ENCODE results near the gene PDSS2.

Gene PDSS2

DNA sequence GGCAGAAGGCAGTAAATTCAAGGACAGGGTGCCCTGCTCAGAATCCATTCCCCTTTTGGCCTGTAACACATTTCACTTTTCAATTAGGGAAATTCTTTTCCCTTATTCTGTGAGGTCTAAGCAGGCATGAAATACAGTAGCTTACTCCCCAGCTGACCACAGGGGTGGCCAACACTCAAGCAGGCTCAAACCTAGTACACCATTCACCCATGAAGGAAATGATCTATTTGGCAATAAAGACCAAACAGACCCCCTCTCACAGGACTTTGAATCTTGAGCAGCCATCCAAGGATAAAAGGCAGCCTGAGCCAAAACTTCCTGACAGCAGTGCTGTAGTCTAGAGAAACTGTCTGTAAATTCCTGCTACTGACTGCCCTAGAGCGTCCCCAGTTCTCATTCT is 17.7 kb downstream of the PDSS2 start:
- Histone ChIP-seq H3K27ac (no peak overlapping the region), H3K9me3 (peaks cover 5% of the 10 kb centered on the region), H3K4me3 (ENCODE audit: low read depth in 1 of 2, low read length in 1 of 2) (no peak overlapping the region), H3K36me3 (no peaks in the 10 kb centered on the region), H3K4me1 (ENCODE audit: control insufficient read depth in 1 of 2, insufficient read depth in 1 of 2, low read depth in 1 of 2, low read length in 1 of 2) (no peaks in the 10 kb centered on the region), H3K27me3 (no peaks in the 10 kb centered on the region)
- TF ChIP-seq CTCF (IDR thresholded peaks at IDR 0.05) = no peak

DNA sequence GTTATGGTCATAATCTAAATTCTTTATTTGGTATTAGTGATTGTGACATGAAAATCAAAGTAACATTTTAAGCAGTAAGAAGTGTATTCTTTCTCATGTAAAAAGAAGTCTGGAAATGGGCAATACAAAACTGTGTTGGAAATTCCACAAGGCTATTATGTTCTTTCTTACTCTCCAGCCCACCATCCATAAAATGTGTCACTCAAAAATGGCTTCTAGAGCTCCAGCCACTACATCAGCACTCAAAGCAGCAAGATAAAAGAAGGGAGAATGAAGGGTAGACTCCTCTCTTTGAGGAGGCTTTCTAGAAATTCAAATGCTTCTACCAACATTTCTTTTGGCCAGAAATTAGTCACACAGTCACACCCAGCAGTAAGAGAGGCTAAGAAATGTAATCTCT is 18.4 kb downstream of the PDSS2 start:
- Histone ChIP-seq H3K9me3 (no peaks in the 10 kb centered on the region), H3K4me1 (ENCODE audit: control insufficient read depth in 1 of 2, insufficient read depth in 1 of 2, low read depth in 1 of 2, low read length in 1 of 2) (no peaks in the 10 kb centered on the region), H3K27ac (no peak overlapping the region), H3K4me3 (ENCODE audit: low read depth in 1 of 2, low read length in 1 of 2) (no peak overlapping the region), H3K36me3 (no peaks in the 10 kb centered on the region), H3K27me3 (no peaks in the 10 kb centered on the region)
- TF ChIP-seq CTCF (IDR thresholded peaks at IDR 0.05) = no peak

DNA sequence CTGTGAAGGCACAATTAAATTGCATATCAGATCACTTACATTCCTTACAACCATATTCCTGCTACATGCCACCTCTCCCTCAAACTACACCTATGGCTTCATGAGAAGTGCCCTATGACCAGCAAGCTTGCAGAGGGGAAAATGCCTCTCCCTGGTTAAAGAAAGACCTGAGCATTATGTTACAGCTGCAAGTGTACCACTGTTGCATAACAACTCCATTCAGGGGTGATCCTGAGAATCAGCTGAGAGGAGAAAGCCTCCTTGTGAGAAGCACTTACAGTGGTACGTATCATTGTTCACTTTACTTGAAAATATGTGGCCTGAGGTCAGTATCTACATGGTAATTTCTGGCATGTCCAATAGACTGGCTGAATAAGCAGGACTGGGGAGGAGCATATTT is 20.0 kb downstream of the PDSS2 start:
- Histone ChIP-seq H3K27ac (no peak overlapping the region), H3K4me3 (ENCODE audit: low read depth in 1 of 2, low read length in 1 of 2) (no peak overlapping the region), H3K36me3 (no peaks in the 10 kb centered on the region), H3K9me3 (no peaks in the 10 kb centered on the region), H3K4me1 (ENCODE audit: control insufficient read depth in 1 of 2, insufficient read depth in 1 of 2, low read depth in 1 of 2, low read length in 1 of 2) (no peaks in the 10 kb centered on the region), H3K27me3 (no peaks in the 10 kb centered on the region)
- no peak for TF ChIP-seq CTCF (IDR thresholded peaks at IDR 0.05)

DNA sequence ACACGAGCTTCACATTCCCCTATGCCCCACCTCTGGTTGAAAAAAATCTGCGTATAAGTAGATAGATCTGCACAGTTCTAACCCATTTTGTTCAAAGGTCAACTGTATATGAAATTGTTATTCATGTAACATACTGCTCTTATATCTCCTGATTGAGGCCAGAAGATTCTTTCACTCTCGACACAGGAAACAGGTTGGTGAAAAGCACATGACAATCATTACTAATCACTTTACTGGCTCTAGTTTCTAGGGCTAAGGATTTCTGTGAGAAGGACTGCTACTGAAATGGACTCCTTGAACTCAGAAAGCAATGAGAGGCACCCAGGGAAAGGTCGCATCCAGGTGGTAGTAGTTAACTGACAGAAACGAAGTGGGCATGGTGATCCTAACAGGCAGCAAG is 21.7 kb downstream of the PDSS2 start:
- Histone ChIP-seq H3K27me3 (no peaks in the 10 kb centered on the region), H3K9me3 (no peaks in the 10 kb centered on the region), H3K4me3 (ENCODE audit: low read depth in 1 of 2, low read length in 1 of 2) (no peak overlapping the region), H3K27ac (no peak overlapping the region), H3K36me3 (no peaks in the 10 kb centered on the region), H3K4me1 (ENCODE audit: control insufficient read depth in 1 of 2, insufficient read depth in 1 of 2, low read depth in 1 of 2, low read length in 1 of 2) (no peaks in the 10 kb centered on the region)
- no peak for TF ChIP-seq CTCF (IDR thresholded peaks at IDR 0.05)

- Histone ChIP-seq H3K9me3 (no peaks in the 10 kb centered on the region), H3K36me3 (no peaks in the 10 kb centered on the region), H3K4me3 (ENCODE audit: low read depth in 1 of 2, low read length in 1 of 2) (no peak overlapping the region), H3K27ac (no peak overlapping the region), H3K27me3 (no peaks in the 10 kb centered on the region), H3K4me1 (ENCODE audit: control insufficient read depth in 1 of 2, insufficient read depth in 1 of 2, low read depth in 1 of 2, low read length in 1 of 2) (no peaks in the 10 kb centered on the region)
- no peak for TF ChIP-seq CTCF (IDR thresholded peaks at IDR 0.05)
Measured at GRCh38 chr6:107436881-107437280, 22.5 kb downstream of the PDSS2 start.

GRCh38 chr6:107435798-107436197 is 23.6 kb downstream of the PDSS2 start:
- TF ChIP-seq CTCF (IDR thresholded peaks at IDR 0.05) = no peak
- Histone ChIP-seq H3K27me3 (no peaks in the 10 kb centered on the region), H3K4me3 (ENCODE audit: low read depth in 1 of 2, low read length in 1 of 2) (no peak overlapping the region), H3K36me3 (no peaks in the 10 kb centered on the region), H3K9me3 (no peaks in the 10 kb centered on the region), H3K4me1 (ENCODE audit: control insufficient read depth in 1 of 2, insufficient read depth in 1 of 2, low read depth in 1 of 2, low read length in 1 of 2) (no peaks in the 10 kb centered on the region), H3K27ac (no peak overlapping the region)

Measured in neutrophil (primary cell).